Skeletal muscle tissue (tissue), 4 donors: ENCODE results near the gene ZBTB7A. TPM values are rescaled to one million over a fixed set of nuclear protein-coding genes. Genes with fewer than 3 reads are reported as not detected.

Experiments
- H3K27ac ChIP-seq: one replicate; pipeline ENCODE4 v1.7.0; 2013; ENCODE audit warnings: mild to moderate bottlenecking, low read depth, low read length, inconsistent platforms
- H3K27me3 ChIP-seq, 3 donors: one replicate each; pipeline ENCODE4 v1.7.0; 2013; ENCODE audit warnings: low read length in 3 of 3; ENCODE audit not compliant: control insufficient read depth in 3 of 3, insufficient read depth in 3 of 3
- H3K36me3 ChIP-seq, 3 donors: one replicate each; pipeline ENCODE4 v1.7.0; 2013; ENCODE audit warnings: low read length in 3 of 3; ENCODE audit not compliant: control insufficient read depth in 3 of 3, insufficient read depth in 3 of 3
- H3K4me1 ChIP-seq, 3 donors: one replicate each; pipeline ENCODE4 v1.7.0; 2013; ENCODE audit warnings: low read length in 3 of 3, mild to moderate bottlenecking in 3 of 3; ENCODE audit not compliant: control insufficient read depth in 3 of 3, insufficient read depth in 3 of 3
- H3K4me3 ChIP-seq, 3 donors: one replicate each; pipeline ENCODE4 v1.7.0; 2013; ENCODE audit warnings: low read length in 3 of 3
- H3K9ac ChIP-seq, 3 donors: one replicate each; pipeline ENCODE4 v1.7.0; 2013; ENCODE audit warnings: low read length in 3 of 3, mild to moderate bottlenecking in 3 of 3, moderate library complexity in 2 of 3, low read depth in 1 of 3
- H3K9me3 ChIP-seq, 3 donors: one replicate each; pipeline ENCODE4 v1.7.0; 2013; ENCODE audit warnings: low read length in 3 of 3; ENCODE audit not compliant: control insufficient read depth in 3 of 3
- total RNA-seq: library from RNA; depleted of rRNA; stranded (reverse); fragments of >200 nt; gene quantifications from one replicate; pipeline ENCODE4 v1.2.3, GENCODE V29; 2014
- donor health status: Osteomylitis.

Gene ZBTB7A
- total RNA-seq, 1 donor from 2014 or later = 4.2 TPM

DNA sequence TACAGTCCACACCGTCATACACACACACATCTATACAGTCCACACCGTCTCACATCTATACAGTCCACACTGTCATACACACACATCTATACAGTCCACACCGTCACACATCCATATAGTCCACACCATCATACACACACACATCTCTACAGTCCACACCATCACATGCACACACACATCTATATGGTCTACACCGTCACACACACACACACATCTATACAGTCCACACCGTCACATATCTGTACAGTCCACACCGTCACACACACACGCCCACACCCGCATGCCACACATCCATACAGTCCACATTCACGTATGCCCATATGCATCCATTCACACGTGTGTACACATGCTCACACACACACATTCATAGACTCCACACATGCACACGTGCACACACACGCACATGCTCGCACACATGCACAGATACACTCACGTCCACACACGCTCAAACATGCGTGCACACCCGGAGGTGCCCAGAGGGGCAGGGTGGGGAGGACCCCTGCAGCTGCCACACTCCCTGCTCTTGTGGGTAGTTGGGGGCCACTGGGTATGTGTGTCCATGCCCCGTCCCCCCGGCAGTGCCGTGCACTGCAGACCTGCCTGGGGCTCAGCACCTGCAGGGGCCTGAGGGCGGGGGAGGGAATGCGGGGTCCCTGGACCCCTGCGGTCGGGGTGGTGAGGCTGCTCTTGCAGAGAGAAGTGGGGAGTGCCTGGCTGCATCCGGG, 30.0 kb downstream of the ZBTB7A start:
- Histone ChIP-seq H3K4me3 (no peak overlapping the region), H3K9ac (no peak overlapping the region), H3K36me3 (peaks cover 32 to 55% (median 41%) of the 10 kb centered on the region in 3 donors), H3K27ac (no peak overlapping the region), H3K4me1 (peaks cover 0 to 3% (median 0%) of the 10 kb centered on the region in 3 donors), H3K9me3 (no peaks in the 10 kb centered on the region), H3K27me3 (no peaks in the 10 kb centered on the region)

- Histone ChIP-seq H3K36me3 (peaks cover 33 to 57% (median 41%) of the 10 kb centered on the region in 3 donors), H3K9me3 (no peaks in the 10 kb centered on the region), H3K9ac (no peak overlapping the region), H3K27me3 (no peaks in the 10 kb centered on the region), H3K27ac (no peak overlapping the region), H3K4me3 (no peak overlapping the region), H3K4me1 (peaks cover 0 to 3% (median 0%) of the 10 kb centered on the region in 3 donors)
These were observed 31.1 kb downstream of the ZBTB7A start for GRCh38 chr19:4035582-4035981.

- Histone ChIP-seq H3K36me3 (peaks cover 35 to 55% (median 41%) of the 10 kb centered on the region in 3 donors), H3K27ac (no peak overlapping the region), H3K4me3 (no peak overlapping the region), H3K9ac (no peak overlapping the region), H3K27me3 (no peaks in the 10 kb centered on the region), H3K9me3 (no peaks in the 10 kb centered on the region), H3K4me1 (peaks cover 0 to 3% (median 0%) of the 10 kb centered on the region in 3 donors)
These were observed 31.6 kb downstream of the ZBTB7A start for GRCh38 chr19:4035018-4035566.

GRCh38 chr19:4034048-4035017, 32.4 kb downstream of the ZBTB7A start:
- Histone ChIP-seq H3K27ac (no peak overlapping the region), H3K9me3 (no peaks in the 10 kb centered on the region), H3K4me3 (no peak overlapping the region), H3K4me1 (peaks cover 0 to 3% (median 0%) of the 10 kb centered on the region in 3 donors), H3K36me3 (peaks cover 35 to 55% (median 41%) of the 10 kb centered on the region in 3 donors), H3K27me3 (no peaks in the 10 kb centered on the region), H3K9ac (no peak overlapping the region)

DNA sequence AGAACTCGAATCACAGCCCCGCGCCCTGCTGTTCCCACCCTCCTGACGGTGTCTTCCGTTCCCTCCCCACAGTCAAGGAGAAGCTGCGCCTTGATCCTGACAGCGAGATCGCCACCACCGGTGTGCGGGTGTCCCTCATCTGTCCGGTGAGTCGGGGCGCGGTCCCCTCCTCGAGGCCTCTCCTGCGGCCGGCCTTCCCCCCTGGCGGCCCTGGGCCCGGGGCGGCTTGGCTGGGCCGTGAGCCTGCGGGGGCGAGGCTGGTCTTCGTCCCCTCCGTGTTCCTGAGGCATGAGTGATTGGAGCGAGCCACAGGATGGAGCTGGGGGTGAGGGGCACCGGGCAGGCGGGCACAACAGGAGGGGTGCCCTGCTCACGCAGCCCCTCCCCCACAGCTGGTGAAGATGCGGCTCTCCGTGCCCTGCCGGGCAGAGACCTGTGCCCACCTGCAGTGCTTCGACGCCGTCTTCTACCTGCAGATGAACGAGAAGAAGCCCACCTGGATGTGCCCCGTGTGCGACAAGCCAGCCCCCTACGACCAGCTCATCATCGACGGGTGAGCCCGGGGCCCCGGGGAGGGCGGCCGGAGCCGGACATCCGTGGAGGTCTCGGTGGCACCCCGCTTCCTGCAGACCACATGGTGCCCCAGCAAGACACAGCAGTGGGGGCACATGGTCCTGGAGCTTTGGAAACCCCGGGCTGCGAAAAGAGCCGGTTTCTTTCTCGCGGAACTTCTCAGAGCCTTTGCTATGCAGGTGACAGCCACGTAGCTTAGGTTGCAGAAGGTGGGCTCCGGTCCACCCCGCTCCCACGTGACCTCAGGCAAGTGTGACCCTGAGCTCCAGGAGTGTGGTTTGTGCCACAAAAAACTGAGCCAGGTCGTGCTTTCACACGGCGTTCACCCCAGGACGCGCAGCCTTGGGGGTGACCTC, 33.4 kb downstream of the ZBTB7A start:
- Histone ChIP-seq H3K36me3 (peaks cover 37 to 58% (median 41%) of the 10 kb centered on the region in 3 donors), H3K4me1 (peaks cover 0 to 3% (median 0%) of the 10 kb centered on the region in 3 donors), H3K4me3 (no peak overlapping the region), H3K9ac (no peak overlapping the region), H3K9me3 (no peaks in the 10 kb centered on the region), H3K27me3 (no peaks in the 10 kb centered on the region), H3K27ac (no peak overlapping the region)

DNA sequence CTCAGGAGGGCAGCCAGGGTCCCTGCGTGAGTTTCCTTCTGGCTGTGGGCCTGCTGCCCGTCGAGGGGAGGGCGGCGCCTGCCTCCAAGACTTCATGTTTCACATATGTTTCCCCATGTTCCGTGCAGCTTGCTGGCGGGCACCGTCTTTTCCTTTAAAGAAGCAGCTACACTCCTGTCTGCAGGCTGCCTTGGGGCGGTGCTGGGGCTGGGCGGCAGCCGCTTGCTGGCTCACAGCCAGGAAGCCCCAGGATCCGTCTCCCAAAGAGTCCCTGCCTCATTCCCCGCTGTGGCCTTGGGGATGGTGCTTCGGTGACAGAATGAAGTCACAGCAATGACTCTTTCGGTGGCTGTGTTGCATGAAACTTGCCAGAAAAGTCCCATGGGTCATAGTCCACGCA, 34.3 kb downstream of the ZBTB7A start:
- Histone ChIP-seq H3K4me1 (peaks cover 0 to 3% (median 0%) of the 10 kb centered on the region in 3 donors), H3K27ac (no peak overlapping the region), H3K36me3 (peaks cover 41 to 58% (median 41%) of the 10 kb centered on the region in 3 donors), H3K9me3 (no peaks in the 10 kb centered on the region), H3K27me3 (no peaks in the 10 kb centered on the region), H3K9ac (no peak overlapping the region), H3K4me3 (no peak overlapping the region)

DNA sequence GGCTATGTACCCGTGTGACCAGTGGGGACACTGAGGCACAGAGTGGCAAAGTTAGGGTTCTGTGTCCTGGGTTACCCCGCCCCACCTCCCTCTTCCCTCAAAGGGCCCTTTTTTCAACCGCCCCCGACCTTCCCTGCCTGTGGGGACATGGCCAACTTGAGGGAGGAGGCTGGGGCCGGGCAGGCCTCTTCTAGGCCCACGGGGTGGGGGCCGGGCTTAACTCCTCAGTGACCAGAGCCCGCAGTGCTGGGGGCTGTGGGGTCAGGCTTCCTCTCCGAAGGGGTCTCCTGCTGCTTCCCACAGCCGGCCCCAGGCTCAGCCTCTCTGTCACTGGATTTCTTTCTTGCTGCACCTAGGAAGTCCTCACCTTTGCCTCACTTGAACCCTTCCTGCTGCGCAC, 35.3 kb downstream of the ZBTB7A start:
- no peaks in the 10 kb centered on the region for H3K27me3 ChIP-seq
- no peak overlapping the region for H3K4me3 ChIP-seq
- H3K27ac ChIP-seq = no peak overlapping the region
- H3K9me3 ChIP-seq = no peaks in the 10 kb centered on the region
- H3K4me1 ChIP-seq = no peaks in the 10 kb centered on the region
- peaks cover 38 to 52% (median 38%) of the 10 kb centered on the region in 3 donors for H3K36me3 ChIP-seq
- H3K9ac ChIP-seq = no peak overlapping the region

GRCh38 chr19:4030981-4031380, 35.7 kb downstream of the ZBTB7A start:
- Histone ChIP-seq H3K9ac (no peak overlapping the region), H3K36me3 (peaks cover 36 to 49% (median 38%) of the 10 kb centered on the region in 3 donors), H3K9me3 (no peaks in the 10 kb centered on the region), H3K27me3 (no peaks in the 10 kb centered on the region), H3K4me3 (no peak overlapping the region), H3K4me1 (no peaks in the 10 kb centered on the region), H3K27ac (no peak overlapping the region)

GRCh38 chr19:4030552-4030951, 36.1 kb downstream of the ZBTB7A start:
- no peaks in the 10 kb centered on the region for H3K27me3 ChIP-seq
- no peaks in the 10 kb centered on the region for H3K4me1 ChIP-seq
- no peak overlapping the region for H3K27ac ChIP-seq
- no peak overlapping the region for H3K9ac ChIP-seq
- peaks cover 32 to 46% (median 37%) of the 10 kb centered on the region in 3 donors for H3K36me3 ChIP-seq
- no peak overlapping the region for H3K4me3 ChIP-seq
- H3K9me3 ChIP-seq = no peaks in the 10 kb centered on the region
